ENCODE results near the gene TLX2. TPM values are rescaled to one million over a fixed set of nuclear protein-coding genes. Genes with fewer than 3 reads are reported as not detected.

Gene TLX2
- total and polyA plus RNA-seq, 2 of the 4 experiments (the other 2 are of a cell fraction): not detected

GRCh38 chr2:74554820-74555531 is 40.7 kb downstream of the TLX2 start (continued):
- TF ChIP-seq RCOR1 (IDR thresholded peaks at IDR 0.05; ENCODE audit: insufficient replicate concordance, low read length): no peak
- no peak for TF ChIP-seq RAD21 (IDR thresholded peaks at IDR 0.05; ENCODE audit: low read length)

GRCh38 chr2:74555610-74556103 is 41.4 kb downstream of the TLX2 start:
- Histone ChIP-seq H4K5ac (ENCODE audit: low read depth, low read length) (no peak overlapping the region), H3K56ac (ENCODE audit: extremely low read depth, insufficient read depth, low read length) (no peak overlapping the region), H3K79me1 (ENCODE audit: low read depth in 1 of 2, low read length in 2 of 2) (peaks cover 8 to 55% of the 10 kb centered on the region in 2 experiments), H3K4ac (ENCODE audit: low read depth, low read length) (no peak overlapping the region), H2BK120ac (ENCODE audit: low read depth, low read length) (no peak overlapping the region), H2BK5ac (ENCODE audit: low read depth, low read length, poor library complexity, severe bottlenecking) (no peak overlapping the region), H3K23ac (ENCODE audit: low read depth, low read length) (peak overlapping the region; percentile 7; the same call in 1 of the 2 replicates), H3K27me3 (ENCODE audit: control insufficient read depth, insufficient read depth, low read length) (no peaks in the 10 kb centered on the region), H2BK15ac (ENCODE audit: low read depth, low read length) (no peak overlapping the region), H3K4me1 (ENCODE audit: control insufficient read depth, insufficient read depth, low read length) (peaks cover 15% of the 10 kb centered on the region), H2AK5ac (ENCODE audit: low read depth, low read length) (peak overlapping the region; percentile 37), H3K9ac (ENCODE audit: low read depth, low read length) (peak overlapping the region; percentile 90), H3K14ac (replicated peaks; ENCODE audit: low read depth, low read length) (peak overlapping the region; percentile 93), H4K8ac (ENCODE audit: low read depth in 2 of 2, low read length in 2 of 2) (peak overlapping the region in 1 of 2 experiments; percentile 50; a peak in 2 of 4 replicates), H2BK20ac (ENCODE audit: low read depth, low read length) (no peak overlapping the region), H3K4me3 (ENCODE audit: insufficient read depth, low read depth, low read length) (peak overlapping the region; percentile 78), H4K20me1 (ENCODE audit: insufficient read depth, low read length) (no peaks in the 10 kb centered on the region; the same call in 1 of the 2 replicates), H3K27ac (ENCODE audit: insufficient read depth, low read length) (peak overlapping the region; percentile 78; the same call in 1 of the 2 replicates), H2AK9ac (replicated peaks; ENCODE audit: low read depth, low read length, poor library complexity) (peak overlapping the region; percentile 92), H2AFZ (replicated peaks; ENCODE audit: low read length, poor library complexity) (peak overlapping the region; percentile 95), H3K18ac (ENCODE audit: low read depth, low read length) (no peak overlapping the region), H3K9me3 (ENCODE audit: control insufficient read depth, insufficient read depth, low read length) (no peaks in the 10 kb centered on the region), H3K9me1 (ENCODE audit: insufficient read depth, low read length) (0 out of 2 replicates have a peak, but pooled peaks cover 17% of the 10 kb centered on the region), H3K36me3 (ENCODE audit: control insufficient read depth, insufficient read depth, low read length) (peaks cover 19% of the 10 kb centered on the region), H3K4me2 (ENCODE audit: low read depth, low read length) (peak overlapping the region; percentile 88), H4K91ac (ENCODE audit: insufficient read depth, low read depth, low read length) (no peak overlapping the region)
- WGBS, 2 experiments (ENCODE audit: extremely low coverage in 2 of 2, insufficient read length in 1 of 2): 63% methylated on average over 8 of the region's 17 CpGs; no CpG with 5 or more reads in 1 of the 2 experiments
- DNase-seq (no peak), ATAC-seq (ENCODE audit: low read depth) (no peak)
- CTCF ChIA-PET: no interaction called here
- TF ChIP-seq, protein P1, sequence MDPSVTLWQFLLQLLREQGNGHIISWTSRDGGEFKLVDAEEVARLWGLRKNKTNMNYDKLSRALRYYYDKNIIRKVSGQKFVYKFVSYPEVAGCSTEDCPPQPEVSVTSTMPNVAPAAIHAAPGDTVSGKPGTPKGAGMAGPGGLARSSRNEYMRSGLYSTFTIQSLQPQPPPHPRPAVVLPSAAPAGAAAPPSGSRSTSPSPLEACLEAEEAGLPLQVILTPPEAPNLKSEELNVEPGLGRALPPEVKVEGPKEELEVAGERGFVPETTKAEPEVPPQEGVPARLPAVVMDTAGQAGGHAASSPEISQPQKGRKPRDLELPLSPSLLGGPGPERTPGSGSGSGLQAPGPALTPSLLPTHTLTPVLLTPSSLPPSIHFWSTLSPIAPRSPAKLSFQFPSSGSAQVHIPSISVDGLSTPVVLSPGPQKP (IDR thresholded peaks at IDR 0.05; ENCODE audit: borderline replicate concordance, low read depth, low read length): no peak
- no peak for TF ChIP-seq CEBPB (IDR thresholded peaks at IDR 0.05; ENCODE audit: low read depth, low read length)
- in situ Hi-C loops (cut with MboI; ENCODE audit: low sequenced_read_pairs) (no loop called here), intact Hi-C loops (cut with micrococcal nuclease) (loop anchor here (2.0 kb wide), 1 partner anchor 49 kb away; the partner anchor contains the start of gene PCGF1), dilution Hi-C loops (cut with HindIII; ENCODE audit: low sequenced_read_pairs, unreplicated experiment) (no loop called here)
- POLR2A ChIA-PET (ENCODE audit: unreplicated experiment): no interaction called here
- BruUV-seq (replicated peaks): no TSS peak
